Endothelial cell of umbilical vein (primary cell): ENCODE measurements around the gene NXPE3. TPM values are rescaled to one million over a fixed set of nuclear protein-coding genes. Genes with fewer than 3 reads are reported as not detected.

Experiments used
- BruUV-seq: library from RNA; stranded (reverse); fragments of 400-500 nt; replicated peaks from 2 replicates; lab custom pipeline; 2021; lab: Mats Ljungman, UMichigan
- CTCF ChIA-PET: fragments of 300-600, 350-600 bp; sonication (Branson Sonifier 250); formaldehyde crosslinking; loops from one replicate; lab custom pipeline; 2021; ENCODE audit warnings: antibody characterized with exemption, inconsistent platforms; lab: Charles Lee
- POLR2A ChIA-PET: fragments of 300-600, 350-600 bp; sonication (Branson Sonifier 250); formaldehyde crosslinking; loops from one replicate; lab custom pipeline; 2021; ENCODE audit warnings: antibody characterized with exemption, inconsistent platforms; lab: Charles Lee
- DNase-seq: peaks from one replicate; pipeline ENCODE4 v3.0.0-alpha.2; 2011; ENCODE audit warnings: low read depth, low spot score
- FAIRE-seq: peaks from 2 replicates; lab custom pipeline; 2011; peaks lifted over from hg19 to GRCh38; lab: Jason Lieb, UNC
- H2AFZ ChIP-seq: 2 replicates; pipeline ENCODE4 v1.6.0; 2012; ENCODE audit warnings: low read depth, low read length, control low read depth, inconsistent platforms
- H3K27ac ChIP-seq: 2 replicates; pipeline ENCODE4 v1.5.1; 2011; ENCODE audit warnings: low read depth, mild to moderate bottlenecking, control low read depth, low read length, moderate library complexity; ENCODE audit not compliant: insufficient read depth
- H3K27me3 ChIP-seq, 2 experiments: 2 replicates each; pipeline versions ENCODE4 v1.6.0 to v1.6.1; 2011; ENCODE audit warnings: low read length in 2 of 2, mixed read lengths in 1 of 2; ENCODE audit not compliant: control insufficient read depth in 2 of 2, insufficient read depth in 2 of 2
- H3K36me3 ChIP-seq, 2 experiments: 2 replicates in 1 of 2; 3 replicates in 1 of 2; pipeline ENCODE4 v1.5.1; 2011; ENCODE audit warnings: low read length in 2 of 2, mild to moderate bottlenecking in 1 of 2, moderate library complexity in 1 of 2; ENCODE audit not compliant: control insufficient read depth in 2 of 2, insufficient read depth in 2 of 2; ENCODE audit errors: extremely low read depth in 1 of 2
- H3K4me1 ChIP-seq: 3 replicates; pipeline ENCODE4 v1.5.1; 2011; ENCODE audit warnings: mild to moderate bottlenecking, low read length; ENCODE audit not compliant: control insufficient read depth, insufficient read depth; ENCODE audit errors: extremely low read depth
- H3K4me2 ChIP-seq: 2 replicates; pipeline ENCODE4 v1.6.1; 2011; ENCODE audit warnings: low read length, control low read depth, mixed read lengths; ENCODE audit not compliant: insufficient read depth
- H3K4me3 ChIP-seq, 3 experiments: fragments of 200-600 bp in 1 of 3; sonication (generic), shearing (Covaris generic) in 1 of 3; replicated peaks in 1 of 3; 2 replicates each; pipeline ENCODE4 v1.5.1; 2011 to 2016; ENCODE audit warnings: control low read depth in 3 of 3, low read length in 3 of 3, mild to moderate bottlenecking in 2 of 3, inconsistent platforms in 1 of 3, low read depth in 1 of 3, moderate library complexity in 1 of 3; ENCODE audit not compliant: insufficient read depth in 1 of 3
- H3K79me2 ChIP-seq: 2 replicates; pipeline ENCODE4 v1.6.0; 2012; ENCODE audit warnings: low read length, inconsistent platforms; ENCODE audit not compliant: control insufficient read depth, insufficient read depth
- H3K9ac ChIP-seq: replicated peaks from 2 replicates; pipeline ENCODE3; 2011; ENCODE audit warnings: low read length, control low read depth; ENCODE audit not compliant: insufficient read depth; ENCODE audit errors: extremely low read depth
- H3K9me1 ChIP-seq: replicated peaks from 3 replicates; pipeline ENCODE4 v1.6.0; 2011; ENCODE audit warnings: mild to moderate bottlenecking, low read length; ENCODE audit not compliant: control insufficient read depth, insufficient read depth; ENCODE audit errors: extremely low read depth
- H3K9me3 ChIP-seq: replicated peaks from 2 replicates; pipeline ENCODE4 v1.5.1; 2012; ENCODE audit warnings: low read length, inconsistent platforms; ENCODE audit not compliant: control insufficient read depth, insufficient read depth
- H4K20me1 ChIP-seq: replicated peaks from 2 replicates; pipeline ENCODE3; 2011; ENCODE audit warnings: mild to moderate bottlenecking, low read length; ENCODE audit not compliant: control insufficient read depth, insufficient read depth; ENCODE audit errors: extremely low read depth
- EZH2 ChIP-seq: IDR thresholded peaks from 2 replicates; pipeline ENCODE4 v1.6.1; 2012; ENCODE audit warnings: borderline replicate concordance, low read depth, mild to moderate bottlenecking, moderate library complexity, low read length, inconsistent platforms; ENCODE audit not compliant: severe bottlenecking
- FOS ChIP-seq: IDR thresholded peaks from 2 replicates; pipeline ENCODE4 v1.6.1; 2011; ENCODE audit warnings: mild to moderate bottlenecking, low read length, moderate library complexity, borderline replicate concordance; ENCODE audit not compliant: insufficient read depth
- GATA2 ChIP-seq: IDR thresholded peaks from 2 replicates; pipeline ENCODE4 v1.7.0; 2011; ENCODE audit warnings: low read depth, mild to moderate bottlenecking, moderate library complexity, mixed read lengths, low read length; ENCODE audit not compliant: insufficient read length, insufficient read depth
- MYC ChIP-seq: IDR thresholded peaks from one replicate; pipeline ENCODE4 v1.6.1; 2011; ENCODE audit warnings: mild to moderate bottlenecking, low read depth, low read length
- POLR2AphosphoS5 ChIP-seq: IDR thresholded peaks from 2 replicates; pipeline ENCODE4 v1.6.1; 2012; ENCODE audit warnings: low read depth, mild to moderate bottlenecking, control low read depth, low read length, moderate library complexity; ENCODE audit not compliant: insufficient read depth
- dilution Hi-C: fragments of 300-500 bp; cut with MboI; formaldehyde crosslinking; loops from one replicate; pipeline ENCODE4 v1.15.0; 2019; ENCODE audit warnings: low sequenced_read_pairs; ENCODE audit not compliant: extremely low pct_ligation_motif_present
- intact Hi-C: fragments of 100-400 bp; cut with micrococcal nuclease; formaldehyde crosslinking; loops from one replicate; pipeline ENCODE4 v1.10.0; 2022
- polyA plus RNA-seq, 4 experiments: library from polyadenylated mRNA; depleted of rRNA in 3 of 4; stranded (reverse) in 3 of 4; unstranded in 1 of 4; fragments of >200 nt; gene quantifications; 2 replicates each; pipeline versions ENCODE4 v1.2.1 to v1.2.3, GENCODE V29; 2011 to 2012; ENCODE audit warnings: missing spikeins in 1 of 4
- total RNA-seq: library from RNA; stranded (reverse); gene quantifications from 2 replicates; pipeline ENCODE4 v1.2.3, GENCODE V29; 2021
- TF ChIP-seq, protein P1 (sequence below): IDR thresholded peaks from 2 replicates; pipeline ENCODE4 v1.6.1; 2011; ENCODE audit not compliant: insufficient read depth, insufficient read length
- TF ChIP-seq, protein P2 (sequence below), 2 donors: IDR thresholded peaks; 1 replicate in 1 of 2; 2 replicates in 1 of 2; pipeline ENCODE4 v1.5.1; 2011; ENCODE audit warnings: low read length in 2 of 2, mild to moderate bottlenecking in 2 of 2, moderate library complexity in 2 of 2, control low read depth in 1 of 2, inconsistent platforms in 1 of 2, low read depth in 1 of 2; ENCODE audit not compliant: insufficient read depth in 1 of 2; ENCODE audit errors: extremely low read depth in 1 of 2

The NXPE3 gene
- total and polyA plus RNA-seq, 2 donors (not counting 3 experiments of a cell fraction or from before 2014, with no cell fraction given), result 13.7 to 20.3 TPM

DNA sequence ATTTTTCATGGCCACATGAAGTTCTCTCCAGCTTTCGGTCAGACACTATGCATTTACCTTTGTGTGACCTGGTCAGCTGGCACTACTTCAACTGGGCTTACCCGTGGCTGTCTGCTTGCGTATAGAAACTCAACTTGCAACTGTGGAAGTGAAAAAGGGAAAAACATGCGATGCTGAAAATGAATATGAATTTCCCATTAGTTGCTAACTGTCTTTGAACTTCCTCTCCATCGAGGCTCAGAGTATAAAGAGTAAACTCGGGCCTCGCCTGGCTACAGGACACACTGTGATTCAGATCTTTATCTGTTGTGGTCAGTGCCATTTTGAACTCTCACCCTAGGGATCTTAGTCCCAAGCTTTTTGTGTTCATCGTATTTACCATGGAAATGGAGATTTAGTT lies 97.1 kb downstream of the NXPE3 start:
- no peak overlapping the region for H3K27ac ChIP-seq
- H3K4me1 ChIP-seq, result peaks cover 9% of the 10 kb centered on the region
- DNase-seq, result no peak
- no peaks in the 10 kb centered on the region for H3K36me3 ChIP-seq
- H3K79me2 ChIP-seq, result no peaks in the 10 kb centered on the region
- BruUV-seq, result no TSS peak
- dilution Hi-C loops, result no loop called here
- no peaks in the 10 kb centered on the region for H4K20me1 ChIP-seq
- no peak for FAIRE-seq
- no peaks in the 10 kb centered on the region for H3K27me3 ChIP-seq
- H3K9me3 ChIP-seq, result no peaks in the 10 kb centered on the region
- no peak overlapping the region for H2AFZ ChIP-seq
- CTCF ChIA-PET, result interaction anchor here (0.6 to 1.8 kb wide), 2 partner anchors 9 to 11 kb away, joined by 3 to 7 read pairs; no protein-coding TSS in a partner anchor
- POLR2A ChIA-PET, result interaction anchor here (0.7 kb wide), 1 partner anchor 345 kb away, joined by 4 read pairs; no protein-coding TSS in a partner anchor
- intact Hi-C loops, result no loop called here
- TF ChIP-seq FOS (no peak), MYC (no peak), EZH2 (no peak), POLR2AphosphoS5 (no peak), GATA2 (no peak)
- TF ChIP-seq, protein P1, sequence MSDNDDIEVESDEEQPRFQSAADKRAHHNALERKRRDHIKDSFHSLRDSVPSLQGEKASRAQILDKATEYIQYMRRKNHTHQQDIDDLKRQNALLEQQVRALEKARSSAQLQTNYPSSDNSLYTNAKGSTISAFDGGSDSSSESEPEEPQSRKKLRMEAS, result no peak
- TF ChIP-seq, protein P2, sequence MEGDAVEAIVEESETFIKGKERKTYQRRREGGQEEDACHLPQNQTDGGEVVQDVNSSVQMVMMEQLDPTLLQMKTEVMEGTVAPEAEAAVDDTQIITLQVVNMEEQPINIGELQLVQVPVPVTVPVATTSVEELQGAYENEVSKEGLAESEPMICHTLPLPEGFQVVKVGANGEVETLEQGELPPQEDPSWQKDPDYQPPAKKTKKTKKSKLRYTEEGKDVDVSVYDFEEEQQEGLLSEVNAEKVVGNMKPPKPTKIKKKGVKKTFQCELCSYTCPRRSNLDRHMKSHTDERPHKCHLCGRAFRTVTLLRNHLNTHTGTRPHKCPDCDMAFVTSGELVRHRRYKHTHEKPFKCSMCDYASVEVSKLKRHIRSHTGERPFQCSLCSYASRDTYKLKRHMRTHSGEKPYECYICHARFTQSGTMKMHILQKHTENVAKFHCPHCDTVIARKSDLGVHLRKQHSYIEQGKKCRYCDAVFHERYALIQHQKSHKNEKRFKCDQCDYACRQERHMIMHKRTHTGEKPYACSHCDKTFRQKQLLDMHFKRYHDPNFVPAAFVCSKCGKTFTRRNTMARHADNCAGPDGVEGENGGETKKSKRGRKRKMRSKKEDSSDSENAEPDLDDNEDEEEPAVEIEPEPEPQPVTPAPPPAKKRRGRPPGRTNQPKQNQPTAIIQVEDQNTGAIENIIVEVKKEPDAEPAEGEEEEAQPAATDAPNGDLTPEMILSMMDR (IDR thresholded peaks at IDR 0.05; ENCODE audit: extremely low read depth in 1 of 2, insufficient read depth in 1 of 2, low read depth in 1 of 2, low read length in 2 of 2), result no peak
- H3K4me3 ChIP-seq, result no peak overlapping the region
- H3K9ac ChIP-seq, result no peak overlapping the region
- no peak overlapping the region for H3K4me2 ChIP-seq
- H3K9me1 ChIP-seq, result no peaks in the 10 kb centered on the region

Other genes starting within 250 kb of the NXPE3 start
- gene TRMT10C, start 217.3 kb upstream of the NXPE3 start, total RNA-seq, result 28.0 and 29.6 TPM in 2 replicates
- gene TRMT10C, start 217.3 kb upstream of the NXPE3 start, polyA plus RNA-seq, result 13.8 and 16.6 TPM in 2 replicates
- 137 and 155 TPM in 2 replicates for gene PCNP, start 205.0 kb upstream of the NXPE3 start, total RNA-seq
- 13.4 and 22.7 TPM in 2 replicates for gene PCNP, start 205.0 kb upstream of the NXPE3 start, polyA plus RNA-seq
- 14.7 and 15.8 TPM in 2 replicates for gene ZBTB11, start 102.1 kb upstream of the NXPE3 start, total RNA-seq
- 3.6 and 4.2 TPM in 2 replicates for gene ZBTB11, start 102.1 kb upstream of the NXPE3 start, polyA plus RNA-seq
- gene RPL24, start 92.5 kb upstream of the NXPE3 start, total RNA-seq, result 1,070 and 1,111 TPM in 2 replicates
- 398 and 766 TPM in 2 replicates for gene RPL24, start 92.5 kb upstream of the NXPE3 start, polyA plus RNA-seq
- 10.3 and 14.0 TPM in 2 replicates for gene CEP97, start 54.6 kb upstream of the NXPE3 start, total RNA-seq
- 1.4 and 1.9 TPM in 2 replicates for gene CEP97, start 54.6 kb upstream of the NXPE3 start, polyA plus RNA-seq
- 27.4 and 28.9 TPM in 2 replicates for gene NFKBIZ, start 70.3 kb downstream of the NXPE3 start, total RNA-seq
- gene NFKBIZ, start 70.3 kb downstream of the NXPE3 start, polyA plus RNA-seq, result 16.7 and 17.5 TPM in 2 replicates